Endometrial microvascular endothelial cells (primary cell): Measurements from ENCODE around the gene IRF4. TPM values are rescaled to one million over a fixed set of nuclear protein-coding genes. Genes with fewer than 3 reads are reported as not detected.

Experiments used
- in situ Hi-C: cut with HindIII; loops from 2 replicates; pipeline ENCODE4 v1.10.0; 2017; ENCODE audit warnings: low sequenced_read_pairs, low pct_unique_long_range_greater_than_20kb; ENCODE audit errors: inconsistent ontology term
- total RNA-seq: library from RNA; depleted of rRNA; stranded (reverse); fragments of >200 nt; gene quantifications from one replicate; pipeline ENCODE4 v1.2.3, GENCODE V29; 2015; ENCODE audit errors: inconsistent ontology term

IRF4 gene
- total RNA-seq, 1 donor from 2014 or later = not detected

DNA sequence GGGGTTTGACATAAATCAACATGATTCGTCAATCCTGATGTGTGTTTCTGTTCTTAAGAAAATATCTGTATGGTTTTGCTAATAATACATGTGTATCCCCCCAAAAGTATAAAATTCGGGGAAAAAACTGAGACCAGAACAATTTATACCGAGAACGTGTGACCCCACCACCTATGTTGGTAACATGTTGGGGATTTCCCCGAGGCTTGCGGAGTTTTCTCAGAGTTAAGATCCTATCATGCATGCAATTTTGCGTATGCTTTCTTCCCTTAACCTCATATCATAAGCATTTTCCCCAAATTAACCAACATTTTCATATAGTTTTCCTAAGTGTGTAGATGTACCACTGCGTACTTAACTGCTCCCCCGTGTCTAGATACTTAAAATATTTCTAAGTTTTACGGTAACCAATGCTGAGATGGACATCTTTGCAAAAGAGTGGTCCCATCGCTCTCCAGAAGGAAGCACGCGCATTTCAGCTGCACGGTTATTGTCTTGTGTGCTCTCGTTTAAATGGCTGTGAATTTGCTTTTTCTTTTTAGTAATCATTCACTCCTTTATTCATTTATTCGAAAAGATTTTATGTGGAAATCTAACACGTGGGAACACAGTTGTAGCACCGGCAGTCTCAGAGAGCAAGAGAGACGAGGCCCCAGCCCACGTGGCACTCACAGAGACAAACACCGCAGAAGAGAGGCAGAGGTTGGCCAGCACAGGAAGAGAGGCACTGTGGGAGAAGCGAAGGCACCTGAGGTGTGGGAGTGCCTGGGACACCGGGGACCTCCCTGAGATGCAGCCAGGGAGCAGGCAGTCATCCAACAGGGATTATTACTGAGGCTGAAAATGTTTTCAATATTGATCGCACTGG, 13.2 kb upstream of the IRF4 start:
- in situ Hi-C loops = no loop called here

DNA sequence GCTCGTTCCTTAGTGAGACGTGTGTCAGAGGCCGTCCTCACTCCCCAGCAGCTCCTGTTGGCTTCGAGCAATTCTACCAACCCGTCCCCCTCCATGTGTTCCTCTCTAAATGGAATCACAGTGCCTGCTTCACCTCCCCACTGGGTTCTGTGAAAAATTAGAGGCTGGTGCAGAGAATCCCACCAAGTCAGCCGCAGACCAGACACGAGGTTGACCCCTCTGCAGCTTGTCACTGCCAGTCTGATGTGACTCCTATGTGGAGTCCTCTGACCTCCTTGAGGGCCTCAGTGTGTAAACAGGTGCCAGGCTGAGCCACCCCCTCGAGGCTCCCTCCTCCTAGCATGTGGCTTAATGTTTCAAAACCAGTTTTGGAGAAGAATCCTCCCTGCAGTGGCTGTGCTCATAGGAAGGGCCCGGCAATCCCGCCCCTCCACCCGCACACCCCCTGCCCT, 12.6 kb upstream of the IRF4 start:
- in situ Hi-C loops = no loop called here

DNA sequence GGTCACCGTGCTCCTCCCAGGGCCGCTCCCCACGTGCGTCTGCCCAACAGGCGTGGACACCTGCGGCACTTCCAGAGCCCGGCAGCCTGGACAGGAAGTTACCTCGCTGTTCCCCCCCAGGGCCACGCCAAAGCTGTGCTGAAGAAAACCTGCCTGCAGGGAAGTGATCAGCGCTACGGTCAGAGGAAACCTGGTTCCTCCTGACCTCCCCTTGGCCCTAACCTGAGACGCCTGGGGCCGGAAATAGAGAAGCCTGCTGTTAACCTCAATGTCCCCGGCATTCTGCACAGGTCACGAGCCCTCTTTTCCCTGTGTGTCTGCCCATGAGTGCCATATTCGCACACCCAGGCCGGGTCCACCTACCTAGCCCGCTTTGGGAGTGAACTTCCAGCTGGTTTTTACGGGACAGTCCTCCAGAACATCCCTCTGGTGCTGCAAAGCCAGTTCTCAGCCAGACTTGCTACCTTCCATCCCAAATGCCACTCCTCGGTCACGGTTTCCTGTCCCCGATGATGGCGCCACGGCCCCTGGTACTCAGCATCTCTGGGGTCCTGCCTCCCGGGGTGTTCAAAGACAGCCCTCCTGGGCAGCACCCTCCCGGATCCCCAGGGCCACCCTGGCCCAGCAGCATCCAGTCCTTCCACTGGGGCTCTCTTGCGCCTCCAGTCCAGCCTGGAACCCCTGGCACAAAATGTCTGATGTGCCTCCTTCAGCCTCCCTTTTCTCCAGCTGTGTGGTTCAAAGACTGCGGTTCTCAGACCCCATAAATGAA, 12.0 kb upstream of the IRF4 start:
- in situ Hi-C loops = no loop called here

DNA sequence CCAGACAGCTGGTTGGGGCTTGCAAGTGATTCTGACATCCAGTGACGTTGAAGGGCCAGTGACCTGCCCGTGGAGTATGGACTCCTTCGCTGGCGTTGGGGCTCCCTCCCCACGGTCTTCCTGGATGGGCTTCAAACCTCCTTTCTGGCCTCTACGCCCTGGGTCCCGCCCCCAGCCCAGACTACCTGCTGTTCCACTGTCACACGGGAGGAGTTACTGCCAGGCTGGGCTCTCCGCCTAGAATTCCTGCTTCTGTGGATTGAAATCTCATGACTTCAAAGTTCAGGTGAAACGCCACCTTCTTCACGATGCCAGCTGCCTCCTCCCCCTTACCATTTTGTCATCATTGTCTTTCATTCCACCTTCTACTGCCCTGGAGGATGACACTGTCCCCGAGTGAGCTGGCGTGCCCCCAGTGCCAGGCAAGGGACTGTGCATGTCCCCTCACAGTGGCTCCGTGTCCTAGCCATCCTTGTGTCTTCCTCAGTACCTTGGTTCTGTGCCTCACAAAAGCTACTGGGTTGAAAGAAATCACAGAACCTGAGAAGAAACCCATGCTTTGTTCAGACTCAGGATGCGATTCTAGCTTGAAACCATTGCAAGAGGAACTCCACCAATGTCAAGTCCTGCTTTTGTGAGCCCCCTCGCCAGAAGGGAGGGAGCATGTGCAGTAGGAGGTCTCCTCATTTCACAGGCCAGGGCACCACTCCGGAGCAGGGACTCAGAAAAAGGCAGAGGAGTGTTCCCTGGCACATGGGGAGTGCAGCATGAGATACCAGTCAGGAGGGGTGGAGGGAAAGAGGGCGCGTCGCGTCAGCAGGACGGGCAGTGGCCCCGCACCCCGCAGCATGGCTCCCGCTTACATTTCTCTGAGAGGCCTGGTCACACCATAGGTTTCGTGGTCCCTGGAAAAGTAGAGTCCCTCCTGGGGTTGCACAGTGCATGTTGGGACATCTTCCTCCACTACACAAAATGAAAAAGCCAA, 11.0 kb upstream of the IRF4 start:
- in situ Hi-C loops = no loop called here

DNA sequence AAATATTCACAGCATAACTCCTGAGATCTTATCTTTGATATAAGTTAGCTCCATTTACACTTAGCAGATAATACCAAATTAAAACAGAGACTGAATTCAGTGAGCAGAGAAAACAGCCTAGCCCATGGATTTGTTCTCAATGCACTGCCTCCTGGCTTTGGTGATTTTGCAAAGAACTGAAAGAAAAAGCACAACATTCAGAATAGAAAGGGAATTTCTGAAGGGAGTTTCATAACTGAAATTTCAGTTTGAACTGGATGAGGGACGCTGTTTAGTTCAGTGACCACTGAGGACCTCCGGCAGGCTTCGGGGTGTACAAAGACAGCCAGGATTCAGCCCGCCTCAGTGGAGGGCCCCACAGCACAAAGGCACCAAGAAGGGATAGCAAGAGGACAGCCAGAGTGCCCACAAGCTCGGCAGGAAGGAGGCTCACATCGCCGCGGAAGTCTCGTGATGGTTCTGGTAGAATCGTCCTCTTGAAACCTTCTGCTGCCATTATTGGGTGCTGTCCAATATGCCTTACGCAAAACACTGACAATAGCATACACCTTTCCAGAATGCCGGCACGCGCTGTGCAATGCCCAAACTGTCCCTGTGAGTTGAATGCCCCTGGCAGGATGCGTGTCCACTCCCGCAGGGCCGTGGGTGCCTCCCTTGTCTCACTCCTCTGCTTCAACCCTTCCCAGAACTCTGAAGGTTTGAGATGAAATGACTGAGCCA, 9.7 kb upstream of the IRF4 start:
- in situ Hi-C loops = no loop called here

DNA sequence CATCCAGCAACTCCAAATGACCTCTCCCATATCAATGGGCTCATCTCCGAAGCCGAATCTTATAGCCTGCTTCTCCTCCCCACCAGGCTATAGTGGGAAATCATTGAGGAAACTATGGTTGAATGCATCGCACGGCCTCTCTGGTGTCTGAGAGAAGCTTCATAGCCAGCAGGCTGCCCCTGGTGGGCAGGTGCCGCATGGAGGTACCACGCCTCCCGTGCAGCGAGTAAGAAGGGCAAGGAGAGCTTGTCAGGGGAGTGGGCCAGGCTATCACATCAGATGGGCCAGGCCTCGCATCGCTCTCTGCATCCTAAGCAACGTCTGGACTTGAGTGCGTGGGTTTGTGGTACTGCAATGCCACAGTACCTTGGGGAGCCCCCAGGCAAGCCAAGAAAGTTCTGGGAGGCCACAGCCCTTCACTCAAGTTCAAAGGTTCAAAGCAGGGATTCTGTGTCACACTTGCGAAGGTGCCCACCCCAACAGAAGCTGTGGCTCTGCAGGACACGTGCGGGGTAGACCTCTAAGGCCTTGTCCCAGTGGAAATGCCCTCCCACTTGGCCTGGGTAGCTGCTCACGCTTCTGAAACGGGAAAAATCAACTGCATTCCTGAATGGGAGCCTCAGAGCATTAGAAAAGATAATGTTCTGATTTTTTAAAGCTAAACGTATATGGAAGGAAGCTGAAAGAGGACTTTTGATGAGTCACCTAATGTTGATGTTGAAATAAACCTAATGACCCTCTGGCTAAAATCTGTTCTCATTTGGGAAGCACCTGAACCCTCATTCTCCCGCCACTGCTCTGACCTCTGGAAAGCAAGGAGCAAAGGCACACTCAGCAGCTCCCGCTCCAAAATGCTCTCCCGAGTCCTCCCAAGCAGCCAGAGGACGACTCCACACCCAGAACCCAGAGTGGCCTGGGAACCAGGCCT, 8.4 kb upstream of the IRF4 start:
- in situ Hi-C loops = no loop called here

DNA sequence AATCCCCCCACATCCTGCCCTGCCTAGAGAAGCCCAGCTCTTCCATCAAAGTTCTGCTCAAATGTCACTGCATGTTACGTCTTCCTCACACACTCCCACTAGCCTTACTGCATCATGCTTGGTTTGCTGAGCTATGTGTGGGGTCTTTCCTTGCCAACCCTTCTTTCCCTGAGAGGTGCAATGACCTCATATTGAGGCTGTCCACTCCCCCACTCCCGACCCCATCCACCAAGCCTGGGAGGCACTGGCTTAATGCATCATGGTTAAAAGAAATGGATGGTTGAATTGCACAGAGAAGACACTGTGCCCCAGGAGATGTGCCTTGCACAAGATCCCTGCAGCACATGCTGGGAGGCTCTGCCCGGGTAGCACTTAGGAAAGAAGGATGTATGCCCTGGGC, 7.7 kb upstream of the IRF4 start:
- in situ Hi-C loops = no loop called here

DNA sequence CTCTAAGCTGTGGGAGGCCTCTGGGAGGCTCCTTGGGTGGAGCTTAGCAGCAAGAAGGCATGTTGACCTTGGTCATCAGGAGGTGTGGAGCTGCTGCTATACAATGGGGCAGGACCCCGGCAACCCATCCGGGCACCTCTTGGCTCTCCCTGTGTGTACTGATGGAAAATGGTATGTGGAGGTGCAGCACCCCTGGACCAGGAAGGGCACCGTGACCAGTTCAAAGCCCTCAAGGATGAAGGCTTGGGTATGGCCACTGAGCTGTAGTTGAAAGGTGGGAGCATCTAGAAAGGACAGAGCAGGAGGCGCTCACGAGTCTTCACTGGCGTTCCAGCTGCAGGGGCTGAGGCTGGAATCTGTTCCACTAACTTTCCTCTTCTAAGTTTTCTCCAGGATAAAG, 6.7 kb upstream of the IRF4 start:
- in situ Hi-C loops = no loop called here

DNA sequence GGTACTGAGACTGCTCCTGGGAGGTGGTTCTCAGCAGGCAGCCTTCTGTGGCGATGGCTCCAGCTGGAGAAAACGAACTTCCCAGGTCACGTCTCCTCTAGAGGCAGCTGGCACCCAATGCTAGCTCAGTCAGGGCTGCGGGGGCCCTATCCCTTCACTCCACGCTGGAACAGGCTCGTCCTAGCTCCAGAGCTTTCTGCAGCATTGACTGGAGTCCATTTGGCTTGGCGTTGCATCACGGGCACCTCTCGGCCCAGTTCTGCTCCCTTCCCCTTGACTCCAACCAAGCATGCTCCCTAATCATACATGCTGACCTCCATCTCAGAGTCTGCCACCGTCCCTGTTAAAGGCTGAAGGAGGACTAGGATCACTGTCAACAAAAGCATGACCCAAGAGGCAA, 5.9 kb upstream of the IRF4 start:
- in situ Hi-C loops = no loop called here

DNA sequence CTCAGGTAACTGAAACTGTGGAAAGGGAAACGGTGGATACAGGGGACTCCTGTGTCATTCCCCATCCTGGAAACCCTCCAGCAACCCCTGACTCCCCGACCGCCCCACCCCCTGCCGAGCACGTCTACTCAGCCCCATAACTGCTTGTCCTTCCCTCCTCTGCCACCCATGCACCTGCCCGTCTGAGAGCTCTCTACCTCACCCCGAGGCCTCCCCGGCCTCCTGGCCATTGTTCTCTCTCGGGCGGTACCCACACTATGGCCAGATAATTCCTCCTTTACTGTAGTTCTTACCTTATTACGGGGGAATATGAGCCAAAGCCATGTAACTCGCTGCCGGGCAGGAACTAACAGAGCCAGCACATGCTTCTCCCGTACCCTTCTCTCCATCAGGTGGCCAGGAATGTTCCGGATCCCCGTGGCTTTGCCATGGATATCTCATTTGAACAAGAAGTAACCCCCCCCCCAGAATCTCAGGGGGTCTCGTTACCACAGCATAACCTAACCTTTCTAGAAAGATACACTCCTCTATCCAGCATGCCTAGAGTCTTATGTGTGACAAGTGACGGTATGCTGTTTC, 4.8 kb upstream of the IRF4 start:
- in situ Hi-C loops = no loop called here

DNA sequence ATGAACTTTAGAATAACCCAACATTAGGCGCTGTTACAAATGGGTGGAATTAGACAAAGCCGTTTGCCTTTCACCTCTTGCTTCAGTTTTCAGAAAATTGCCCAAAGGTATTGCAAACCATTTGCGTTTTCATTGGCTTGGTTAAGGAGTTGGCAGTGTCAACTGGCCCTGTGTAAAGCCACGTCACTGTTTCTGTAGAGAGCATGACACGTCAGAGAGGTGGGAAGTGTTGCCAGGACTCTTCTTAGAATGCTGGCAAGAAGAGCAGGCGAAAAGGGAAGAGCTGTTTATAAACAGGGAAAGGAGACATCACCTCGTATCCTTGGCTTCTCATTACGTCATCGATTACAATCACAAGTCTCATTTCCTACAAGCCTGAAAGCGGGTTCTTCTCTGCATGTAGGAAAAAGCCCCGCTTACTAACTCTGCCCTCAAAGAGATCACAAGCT, 4.2 kb upstream of the IRF4 start:
- in situ Hi-C loops = no loop called here

DNA sequence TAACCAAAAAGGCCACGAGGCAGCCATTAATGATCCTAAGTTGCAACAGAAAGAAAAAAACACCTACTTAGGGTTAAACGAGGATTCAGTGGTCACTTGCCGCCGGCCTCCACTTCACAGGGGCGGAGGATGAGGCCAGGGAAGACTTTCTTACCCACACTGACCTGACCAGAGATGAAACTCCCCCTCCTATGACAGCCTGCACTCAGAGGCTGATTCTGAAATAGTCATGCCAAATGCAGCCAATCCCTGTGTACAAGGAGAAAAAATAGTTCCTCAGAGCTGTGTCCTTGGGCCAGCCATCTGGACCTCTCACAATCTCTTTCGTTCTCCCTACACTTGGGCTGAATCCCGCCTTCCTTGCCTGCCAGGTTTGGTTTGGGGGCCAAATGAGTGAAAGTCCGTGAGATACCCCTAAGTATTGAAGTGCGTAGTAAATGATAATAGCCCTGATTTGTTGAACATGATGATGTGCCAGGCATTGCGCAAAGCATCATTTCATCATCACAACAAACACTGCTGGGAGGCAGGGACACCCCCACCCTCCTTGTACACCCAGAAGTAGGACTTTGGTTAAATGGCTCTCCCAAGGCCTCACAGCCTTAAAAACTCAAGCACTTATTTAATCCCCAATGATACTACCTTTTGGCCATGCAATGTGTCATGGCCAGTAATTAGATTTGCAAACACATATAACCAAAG, 3.2 kb upstream of the IRF4 start:
- in situ Hi-C loops = no loop called here

DNA sequence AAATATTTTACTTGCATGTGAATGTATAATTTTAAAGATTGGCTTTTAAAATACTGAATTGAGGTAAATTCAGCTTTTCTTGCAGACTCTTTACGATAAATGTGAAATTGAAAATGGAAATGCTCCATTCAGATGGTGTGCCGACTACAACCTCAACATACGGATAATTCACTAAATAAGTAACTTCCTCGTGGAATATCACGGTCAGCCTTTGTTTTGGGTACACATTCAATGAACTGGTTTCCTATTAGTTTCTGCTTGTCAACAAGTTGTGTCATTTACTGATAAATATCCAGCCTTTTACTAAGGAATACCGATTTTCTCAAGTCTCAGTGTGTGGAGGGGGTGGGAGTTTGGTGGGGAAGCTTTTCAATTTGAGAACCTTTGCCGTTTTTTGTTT, 2.4 kb upstream of the IRF4 start:
- in situ Hi-C loops = no loop called here

DNA sequence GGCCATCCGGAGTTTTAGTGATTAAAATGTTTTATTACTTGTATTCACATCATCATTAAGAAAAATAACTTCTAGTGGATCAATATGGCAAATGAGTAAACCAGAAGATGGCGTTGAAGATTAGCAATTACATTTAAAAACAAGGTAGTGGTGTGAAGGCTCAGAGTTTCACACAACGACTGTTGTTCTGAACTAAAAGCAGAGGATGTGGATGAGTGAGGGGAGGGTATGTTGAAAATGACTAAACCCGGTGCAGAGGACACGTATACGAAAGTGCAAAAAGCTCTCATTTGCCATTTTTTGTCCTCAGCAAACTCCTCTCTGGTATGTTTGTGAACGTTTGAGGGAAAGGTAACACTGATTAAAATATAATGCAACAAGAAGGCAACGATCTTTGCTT, 1.9 kb upstream of the IRF4 start:
- in situ Hi-C loops = no loop called here

DNA sequence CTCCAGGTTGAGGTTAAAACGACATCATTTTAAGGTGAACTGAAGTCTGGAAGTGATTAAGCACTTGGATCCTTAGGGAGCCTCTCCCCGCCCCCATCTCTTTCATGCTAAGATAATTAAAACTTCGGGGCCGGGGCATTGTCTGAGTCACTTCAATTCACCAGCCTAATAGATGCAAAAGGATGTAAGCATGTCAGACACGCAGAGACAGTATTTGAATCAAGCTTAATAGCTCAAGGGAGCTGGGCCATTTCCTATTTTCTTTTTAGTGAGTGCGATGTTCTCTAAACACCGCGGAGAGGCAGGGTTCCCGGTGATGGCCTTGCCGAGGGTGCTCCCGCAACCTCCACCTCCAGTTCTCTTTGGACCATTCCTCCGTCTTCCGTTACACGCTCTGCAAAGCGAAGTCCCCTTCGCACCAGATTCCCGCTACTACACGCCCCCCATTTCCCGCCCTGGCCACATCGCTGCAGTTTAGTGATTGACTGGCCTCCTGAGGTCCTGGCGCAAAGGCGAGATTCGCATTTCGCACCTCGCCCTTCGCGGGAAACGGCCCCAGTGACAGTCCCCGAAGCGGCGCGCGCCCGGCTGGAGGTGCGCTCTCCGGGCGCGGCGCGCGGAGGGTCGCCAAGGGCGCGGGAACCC, 516 bp upstream of the IRF4 start:
- in situ Hi-C loops = no loop called here
